Upper lobe of left lung (tissue), 6 donors: Measurements from ENCODE around the gene OR51F1. TPM values are rescaled to one million over a fixed set of nuclear protein-coding genes. Genes with fewer than 3 reads are reported as not detected.
"Not testable (repeated sequence)": the region's sequence is repeated elsewhere in the genome, so short reads cannot be mapped to it uniquely, and the experiment has no call there.

Experiments used
- ATAC-seq, 2 donors: fragments of 200-7000 bp; cut with Tn5 transposase; one replicate each; pipeline ENCODE4 v1.9.1; 2022; ENCODE audit warnings: mild to moderate bottlenecking in 2 of 2, moderate library complexity in 2 of 2; ENCODE audit not compliant: low FRiP score in 2 of 2
- DNase-seq, 2 donors: peaks; one replicate each; pipeline ENCODE4 v3.0.0-alpha.2; 2019 to 2020
- H3K27ac ChIP-seq, 4 donors: fragments of 200-600 bp; sonication (generic); one replicate each; pipeline ENCODE4 v1.5.1; 2016 to 2019
- H3K27me3 ChIP-seq, 4 donors: fragments of 200-600 bp; sonication (generic); one replicate each; pipeline ENCODE4 v1.5.1; 2017 to 2019
- H3K36me3 ChIP-seq, 4 donors: fragments of 200-600 bp; sonication (generic); one replicate each; pipeline ENCODE4 v1.5.1; 2016 to 2019
- H3K4me1 ChIP-seq, 4 donors: fragments of 200-600 bp; sonication (generic); one replicate each; pipeline ENCODE4 v1.5.1; 2018 to 2019
- H3K4me3 ChIP-seq, 4 donors: fragments of 200-600 bp; sonication (generic); one replicate each; pipeline ENCODE4 v1.5.1; 2017 to 2019; ENCODE audit warnings: mild to moderate bottlenecking in 2 of 4, moderate library complexity in 1 of 4
- H3K9me3 ChIP-seq, 4 donors: fragments of 200-600 bp; sonication (generic); one replicate each; pipeline ENCODE4 v1.5.1; 2018 to 2019
- CTCF ChIP-seq, 6 experiments: fragments of 450-650 bp in 4 of 6; fragments of 200-600 bp in 2 of 6; sonication (generic) in 2 of 6; IDR thresholded peaks; one replicate each; pipeline ENCODE4 v1.5.1; 2016 to 2019; ENCODE audit warnings: antibody characterized with exemption in 6 of 6
- EP300 ChIP-seq, 4 donors: sonication (generic); formaldehyde crosslinking; IDR thresholded peaks; one replicate each; pipeline ENCODE4 v1.5.1; 2017; ENCODE audit warnings: antibody characterized with exemption in 4 of 4, control low read depth in 2 of 4
- POLR2A ChIP-seq, 4 donors: fragments of 450-650 bp; IDR thresholded peaks; one replicate each; pipeline ENCODE4 v1.5.1; 2016 to 2017; ENCODE audit warnings: antibody characterized with exemption in 4 of 4, mild to moderate bottlenecking in 2 of 4
- POLR2AphosphoS5 ChIP-seq, 2 donors: sonication (generic); formaldehyde crosslinking; IDR thresholded peaks; one replicate each; pipeline ENCODE4 v1.5.1; 2017; ENCODE audit warnings: antibody characterized with exemption in 2 of 2
- WGBS, 2 donors: methylation state at CpG; one replicate each; pipeline ENCODE4 v1.1.5; 2017 to 2018; 5-methylcytosine and 5-hydroxymethylcytosine counted together
- total RNA-seq, 6 donors: library from RNA; depleted of rRNA in 4 of 6; stranded (reverse); fragments of >200 nt in 4 of 6; gene quantifications; one replicate each; pipeline versions ENCODE4 v1.1.0 to v1.2.1, GENCODE V29; 2016 to 2021
- donor health status: DM: no; HTN: no; CAD: no; lungs with moderate emphysema.
- donor health status: DM: no; HTN: yes; CAD: no; lungs with severe emphysema.

OR51F1 gene
- total RNA-seq, 6 donors from 2014 or later, result not detected

- no peaks in the 10 kb centered on the region for H3K36me3 ChIP-seq
- WGBS, 2 donors, result 81 to 89% methylated on average over 2 of the region's 2 CpGs
- H3K27ac ChIP-seq, result no peak overlapping the region
- no peak overlapping the region for H3K4me3 ChIP-seq
- no peaks in the 10 kb centered on the region for H3K27me3 ChIP-seq
- no peaks in the 10 kb centered on the region for H3K4me1 ChIP-seq
- no peak for ATAC-seq
- TF ChIP-seq EP300 (IDR thresholded peaks at IDR 0.05) (no peak), POLR2AphosphoS5 (IDR thresholded peaks at IDR 0.05) (no peak), POLR2A (IDR thresholded peaks at IDR 0.05) (no peak), CTCF (IDR thresholded peaks at IDR 0.05) (no peak)
- DNase-seq, result no peak
- H3K9me3 ChIP-seq, result no peaks in the 10 kb centered on the region
Observed at GRCh38 chr11:4763096-4763495, 6.6 kb downstream of the OR51F1 start.

- Histone ChIP-seq H3K4me3 (no peak overlapping the region), H3K27ac (no peak overlapping the region), H3K27me3 (no peaks in the 10 kb centered on the region), H3K9me3 (no peaks in the 10 kb centered on the region), H3K36me3 (no peaks in the 10 kb centered on the region), H3K4me1 (no peaks in the 10 kb centered on the region)
- ATAC-seq (no peak), DNase-seq (no peak)
- WGBS, 2 donors, result 68 to 84% methylated on average over 1 of the region's 1 CpG
- no peak for TF ChIP-seq POLR2AphosphoS5 (IDR thresholded peaks at IDR 0.05)
- TF ChIP-seq CTCF (IDR thresholded peaks at IDR 0.05), result no peak
- no peak for TF ChIP-seq POLR2A (IDR thresholded peaks at IDR 0.05)
- TF ChIP-seq EP300 (IDR thresholded peaks at IDR 0.05), result no peak
Observed at GRCh38 chr11:4751201-4751600, 18.5 kb downstream of the OR51F1 start.

GRCh38 chr11:4748438-4748837 is 21.3 kb downstream of the OR51F1 start:
- ATAC-seq, result no peak
- Histone ChIP-seq H3K27ac (no peak overlapping the region), H3K9me3 (no peaks in the 10 kb centered on the region), H3K27me3 (no peaks in the 10 kb centered on the region), H3K4me3 (no peak overlapping the region), H3K36me3 (no peaks in the 10 kb centered on the region), H3K4me1 (no peaks in the 10 kb centered on the region)
- 70 to 76% methylated on average over 6 of the region's 6 CpGs for WGBS, 2 donors
- DNase-seq, result no peak
- TF ChIP-seq POLR2AphosphoS5 (IDR thresholded peaks at IDR 0.05) (no peak), EP300 (IDR thresholded peaks at IDR 0.05) (no peak), CTCF (IDR thresholded peaks at IDR 0.05) (no peak), POLR2A (IDR thresholded peaks at IDR 0.05) (no peak)

- Histone ChIP-seq H3K9me3 (no peaks in the 10 kb centered on the region), H3K27ac (no peak overlapping the region), H3K27me3 (no peaks in the 10 kb centered on the region), H3K4me1 (no peaks in the 10 kb centered on the region), H3K4me3 (no peak overlapping the region), H3K36me3 (no peaks in the 10 kb centered on the region)
- 87 to 90% methylated on average over 2 of the region's 2 CpGs for WGBS, 2 donors
- ATAC-seq (no peak), DNase-seq (no peak)
- TF ChIP-seq POLR2AphosphoS5 (IDR thresholded peaks at IDR 0.05) (no peak), CTCF (IDR thresholded peaks at IDR 0.05) (no peak), POLR2A (IDR thresholded peaks at IDR 0.05) (no peak), EP300 (IDR thresholded peaks at IDR 0.05) (no peak)
Observed at GRCh38 chr11:4740735-4741134, 29.0 kb downstream of the OR51F1 start.

GRCh38 chr11:4727171-4727570 is 42.6 kb downstream of the OR51F1 start:
- TF ChIP-seq EP300 (IDR thresholded peaks at IDR 0.05) (no peak), CTCF (IDR thresholded peaks at IDR 0.05) (no peak), POLR2AphosphoS5 (IDR thresholded peaks at IDR 0.05) (no peak), POLR2A (IDR thresholded peaks at IDR 0.05) (no peak)
- Histone ChIP-seq H3K4me1 (no peaks in the 10 kb centered on the region), H3K27me3 (no peaks in the 10 kb centered on the region), H3K9me3 (no peaks in the 10 kb centered on the region), H3K27ac (no peak overlapping the region), H3K4me3 (no peak overlapping the region), H3K36me3 (no peaks in the 10 kb centered on the region)
- ATAC-seq, result no peak
- WGBS, 2 donors, result 86 to 89% methylated on average over 2 of the region's 2 CpGs
- DNase-seq, result no peak

GRCh38 chr11:4722616-4723534 is 46.9 kb downstream of the OR51F1 start:
- H3K9me3 ChIP-seq, H3K4me3 ChIP-seq, H3K27ac ChIP-seq, ATAC-seq, H3K27me3 ChIP-seq, H3K4me1 ChIP-seq, H3K36me3 ChIP-seq: not testable (repeated sequence)
- DNase-seq, result peak in 1 of 2 donors; percentile 69
- WGBS, 2 donors, result 90 to 94% methylated on average over 23 to 33 of the region's 33 CpGs
